ENCODE results near the gene SCAF1. TPM values are rescaled to one million over a fixed set of nuclear protein-coding genes. Genes with fewer than 3 reads are reported as not detected.

Gene SCAF1
- total RNA-seq, 4 donors from 2014 or later: 17.5 to 38.4 (median 25.8) TPM

- Histone ChIP-seq H3K4me3 (replicated peaks in 1 of 3) (no peak overlapping the region), H3K4me1 (peaks cover 0 to 13% of the 10 kb centered on the region in 2 donors), H3K9me3 (no peaks in the 10 kb centered on the region), H3K27ac (no peak overlapping the region), H3K27me3 (no peaks in the 10 kb centered on the region), H3K36me3 (peaks cover 42 to 60% of the 10 kb centered on the region in 2 donors)
- intact Hi-C loops (cut with DNase I): no loop called here
- WGBS, 2 donors: 87 to 92% methylated on average over 13 to 18 of the region's 18 CpGs
- TF ChIP-seq POLR2A (IDR thresholded peaks at IDR 0.05) (no peak), CTCF (IDR thresholded peaks at IDR 0.05) (no peak)
- DNase-seq: no peak
Observed at GRCh38 chr19:49683814-49684250, 41.8 kb downstream of the SCAF1 start.

- Histone ChIP-seq H3K4me3 (replicated peaks in 1 of 3) (no peak overlapping the region), H3K9me3 (no peaks in the 10 kb centered on the region), H3K27me3 (no peaks in the 10 kb centered on the region), H3K36me3 (peaks cover 42 to 60% of the 10 kb centered on the region in 2 donors), H3K4me1 (peaks cover 0 to 14% of the 10 kb centered on the region in 2 donors), H3K27ac (no peak overlapping the region)
- no peak for DNase-seq
- intact Hi-C loops (cut with DNase I): no loop called here
- 85% methylated on average over 29 to 34 of the region's 35 CpGs for WGBS, 2 donors
- TF ChIP-seq CTCF (IDR thresholded peaks at IDR 0.05) (no peak), POLR2A (IDR thresholded peaks at IDR 0.05) (no peak)
Observed at GRCh38 chr19:49684251-49684982, 42.4 kb downstream of the SCAF1 start.

GRCh38 chr19:49684983-49685553 lies 43.1 kb downstream of the SCAF1 start:
- no peak for DNase-seq
- no peaks in the 10 kb centered on the region for H3K27me3 ChIP-seq
- no peak overlapping the region for H3K4me3 ChIP-seq (replicated peaks in 1 of 3)
- no peak for TF ChIP-seq POLR2A (IDR thresholded peaks at IDR 0.05)
- TF ChIP-seq CTCF (IDR thresholded peaks at IDR 0.05): no peak
- 88 to 90% methylated on average over 12 to 13 of the region's 13 CpGs for WGBS, 2 donors
- H3K36me3 ChIP-seq: peaks cover 42 to 60% of the 10 kb centered on the region in 2 donors
- intact Hi-C loops (cut with DNase I): no loop called here
- H3K4me1 ChIP-seq: peaks cover 0 to 18% of the 10 kb centered on the region in 2 donors
- no peak overlapping the region for H3K27ac ChIP-seq
- no peaks in the 10 kb centered on the region for H3K9me3 ChIP-seq

GRCh38 chr19:49685845-49686332 lies 43.9 kb downstream of the SCAF1 start:
- Histone ChIP-seq H3K36me3 (peaks cover 42 to 60% of the 10 kb centered on the region in 2 donors), H3K4me1 (peaks cover under 1 to 17% of the 10 kb centered on the region in 2 donors), H3K9me3 (no peaks in the 10 kb centered on the region), H3K27ac (no peak overlapping the region), H3K4me3 (replicated peaks in 1 of 3) (no peak overlapping the region), H3K27me3 (no peaks in the 10 kb centered on the region)
- intact Hi-C loops (cut with DNase I): no loop called here
- no peak for DNase-seq
- TF ChIP-seq CTCF (IDR thresholded peaks at IDR 0.05) (no peak), POLR2A (IDR thresholded peaks at IDR 0.05) (no peak)
- 81 to 87% methylated on average over 15 to 23 of the region's 23 CpGs for WGBS, 2 donors
